Left lung (tissue), 10 donors: ENCODE results near the gene GBA3. TPM values are rescaled to one million over a fixed set of nuclear protein-coding genes. Genes with fewer than 3 reads are reported as not detected.

Experiments used
- ATAC-seq: fragments of 200-7000 bp; cut with Tn5 transposase; one replicate; pipeline ENCODE4 v1.9.1; 2020; ENCODE audit warnings: moderate library complexity
- DNase-seq, 4 donors: peaks; one replicate each; pipeline ENCODE4 v3.0.0-alpha.2; 2013 to 2020
- H3K27ac ChIP-seq, 2 donors: fragments of 200-600 bp; sonication (generic) in 1 of 2; one replicate each; pipeline versions ENCODE4 v1.5.0 to v1.8.0; 2020 to 2021
- H3K27me3 ChIP-seq, 2 donors: fragments of 200-600 bp; sonication (generic) in 1 of 2; one replicate each; pipeline versions ENCODE4 v1.5.0 to v1.8.0; 2020 to 2021
- H3K36me3 ChIP-seq, 2 donors: fragments of 200-600 bp; sonication (generic) in 1 of 2; one replicate each; pipeline versions ENCODE4 v1.5.0 to v1.8.0; 2020 to 2021
- H3K4me1 ChIP-seq, 2 donors: fragments of 200-600 bp; one replicate each; pipeline ENCODE4 v1.8.0; 2021
- H3K4me3 ChIP-seq, 2 donors: fragments of 200-600 bp; sonication (generic) in 1 of 2; one replicate each; pipeline versions ENCODE4 v1.5.0 to v1.8.0; 2020 to 2021; ENCODE audit warnings: mild to moderate bottlenecking in 1 of 2
- H3K9me3 ChIP-seq, 2 donors: fragments of 200-600 bp; sonication (generic) in 1 of 2; one replicate each; pipeline versions ENCODE4 v1.5.0 to v1.8.0; 2020 to 2021
- CTCF ChIP-seq, 2 donors: fragments of 200-600 bp; sonication (generic) in 1 of 2; IDR thresholded peaks; one replicate each; pipeline versions ENCODE4 v1.5.0 to v1.8.0; 2021; ENCODE audit warnings: antibody characterized with exemption in 2 of 2
- intact Hi-C, 2 donors: fragments of 100-400 bp; cut with DNase I; formaldehyde crosslinking; loops; one replicate each; pipeline versions ENCODE4 v1.11.2 to v1.14.2; 2022
- polyA plus RNA-seq, 6 donors: library from polyadenylated mRNA; unstranded; fragments of 120-200 nt; gene quantifications; one replicate each; pipeline ENCODE4 v1.2.1, GENCODE V29; 2013; ENCODE audit not compliant: insufficient read length in 6 of 6
- total RNA-seq, 2 donors: library from RNA; stranded (reverse); fragmentation: NEBNext Ultra II Directional; extraction: Animal tissue kit (Norgen Biotek cat#: 25700); gene quantifications; one replicate each; pipeline ENCODE4 v1.2.1, GENCODE V29; 2021
- donor health status: DM: no; HTN: yes; CAD: no.
- donor health status: DM: no; HTN: no; CAD: no.

The GBA3 gene
- total and polyA plus RNA-seq, 8 donors: 0.07 to 0.14 (median 0.13) TPM; not detected in 5

DNA sequence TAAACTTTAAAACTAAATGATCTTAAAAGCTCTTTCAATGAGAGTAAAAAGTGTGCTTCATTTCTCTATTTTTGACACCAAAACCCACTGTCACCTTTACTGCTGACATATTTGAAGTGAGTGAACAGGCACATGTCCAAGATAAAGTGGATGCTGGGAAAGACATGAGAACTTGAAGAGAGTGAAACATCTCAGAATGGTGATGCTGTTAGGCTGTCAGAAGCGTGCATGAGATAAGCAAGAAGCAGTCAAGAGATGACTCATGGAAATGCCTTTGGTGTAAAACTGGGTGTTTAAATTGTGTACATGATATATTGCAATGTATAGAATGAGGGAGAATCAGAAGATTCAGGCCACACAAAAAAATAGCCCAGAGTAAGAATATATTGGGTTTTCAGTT, 21.8 kb upstream of the GBA3 start:
- no peak for TF ChIP-seq CTCF (IDR thresholded peaks at IDR 0.05)
- H3K27me3 ChIP-seq: no peaks in the 10 kb centered on the region
- DNase-seq (no peak), ATAC-seq (no peak)
- H3K4me1 ChIP-seq: no peaks in the 10 kb centered on the region
- H3K9me3 ChIP-seq: no peaks in the 10 kb centered on the region
- intact Hi-C loops: no loop called here
- no peak overlapping the region for H3K4me3 ChIP-seq
- H3K36me3 ChIP-seq: no peaks in the 10 kb centered on the region
- H3K27ac ChIP-seq: no peak overlapping the region

DNA sequence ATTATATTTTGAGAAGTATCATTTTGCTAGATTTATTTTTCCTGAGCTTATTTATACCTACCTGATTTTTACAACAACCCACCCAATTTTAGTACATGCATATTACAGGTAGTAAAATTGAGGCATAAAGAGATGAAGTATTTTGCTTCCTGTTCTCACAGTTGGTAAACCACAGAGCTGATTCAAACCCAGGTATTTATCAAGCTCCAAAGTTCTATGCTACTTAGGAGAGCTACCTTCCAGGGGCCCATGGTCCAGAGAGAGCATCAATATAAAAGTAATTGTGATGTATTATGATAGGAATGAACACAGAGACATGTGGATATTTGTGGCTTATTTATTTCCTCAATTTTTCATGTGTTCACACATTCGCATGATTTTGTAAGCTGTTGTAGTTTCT, 20.2 kb upstream of the GBA3 start:
- Histone ChIP-seq H3K27ac (no peak overlapping the region), H3K27me3 (no peaks in the 10 kb centered on the region), H3K9me3 (no peaks in the 10 kb centered on the region), H3K4me3 (no peak overlapping the region), H3K36me3 (no peaks in the 10 kb centered on the region), H3K4me1 (no peaks in the 10 kb centered on the region)
- ATAC-seq (no peak), DNase-seq (no peak)
- no peak for TF ChIP-seq CTCF (IDR thresholded peaks at IDR 0.05)
- intact Hi-C loops: no loop called here

DNA sequence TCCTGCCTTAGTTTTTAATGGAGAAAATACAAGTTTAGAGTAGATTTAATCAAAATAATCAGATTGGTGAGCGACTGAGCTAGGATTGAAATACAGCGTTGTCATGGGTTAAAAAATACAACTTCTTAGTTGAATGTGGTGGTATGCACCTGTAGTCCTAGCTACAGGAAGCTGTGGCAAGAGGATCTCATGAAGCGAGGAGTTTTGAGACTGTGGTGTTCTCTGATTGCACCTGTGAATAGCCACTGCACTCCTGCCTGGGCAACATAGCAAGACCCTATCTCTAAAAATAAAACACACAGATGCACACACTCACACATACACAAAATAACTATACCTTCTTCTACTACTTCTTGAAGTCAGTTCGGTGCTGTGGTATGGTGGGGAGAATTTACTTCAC, 19.8 kb upstream of the GBA3 start:
- ATAC-seq (no peak), DNase-seq (no peak)
- H3K9me3 ChIP-seq: no peaks in the 10 kb centered on the region
- H3K36me3 ChIP-seq: no peaks in the 10 kb centered on the region
- no peak for TF ChIP-seq CTCF (IDR thresholded peaks at IDR 0.05)
- intact Hi-C loops: no loop called here
- H3K4me1 ChIP-seq: no peaks in the 10 kb centered on the region
- no peak overlapping the region for H3K4me3 ChIP-seq
- H3K27ac ChIP-seq: no peak overlapping the region
- no peaks in the 10 kb centered on the region for H3K27me3 ChIP-seq

DNA sequence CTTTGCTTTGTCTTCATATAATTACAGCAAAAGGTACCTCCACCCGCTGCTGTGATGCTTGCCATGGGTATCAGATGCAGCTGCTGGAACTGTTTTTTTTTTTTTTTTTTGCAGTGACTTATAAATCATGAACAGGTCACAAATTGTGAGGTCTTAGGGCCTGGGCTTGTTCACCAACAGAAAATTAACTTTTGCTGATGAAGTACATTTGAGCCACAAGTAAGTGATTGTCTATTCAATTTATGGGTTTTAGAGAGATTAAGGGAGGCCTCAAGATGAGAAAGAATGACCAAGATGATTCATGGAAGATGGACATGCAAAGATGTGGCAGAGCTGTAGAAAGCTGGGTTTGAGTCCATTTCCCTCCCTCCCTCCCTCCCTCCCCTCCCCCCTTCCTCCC, 18.0 kb upstream of the GBA3 start:
- H3K4me1 ChIP-seq: no peaks in the 10 kb centered on the region
- intact Hi-C loops: no loop called here
- ATAC-seq (no peak), DNase-seq (no peak)
- H3K27me3 ChIP-seq: no peaks in the 10 kb centered on the region
- no peak overlapping the region for H3K27ac ChIP-seq
- H3K36me3 ChIP-seq: no peaks in the 10 kb centered on the region
- TF ChIP-seq CTCF (IDR thresholded peaks at IDR 0.05): no peak
- H3K9me3 ChIP-seq: no peaks in the 10 kb centered on the region
- H3K4me3 ChIP-seq: no peak overlapping the region

DNA sequence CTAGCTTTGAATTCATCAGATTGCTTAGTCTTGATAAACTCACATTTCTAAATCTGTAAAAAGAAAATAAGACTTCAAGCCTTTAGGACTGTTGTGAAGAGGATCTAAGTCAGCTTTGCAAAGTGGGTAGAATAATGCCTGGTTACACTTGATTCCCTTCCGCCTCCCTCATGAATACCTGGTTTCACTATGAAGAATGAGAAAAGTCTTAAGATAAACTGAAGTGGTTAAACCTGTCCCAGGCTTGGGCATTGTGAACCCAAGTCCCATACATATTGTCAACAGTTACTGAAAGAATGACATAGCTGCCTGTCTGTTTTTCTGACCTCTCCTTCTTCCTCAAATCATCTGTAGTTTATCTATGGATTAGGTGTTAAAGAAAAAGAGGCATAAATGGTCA, 16.7 kb upstream of the GBA3 start:
- intact Hi-C loops: no loop called here
- no peak overlapping the region for H3K4me3 ChIP-seq
- peak; percentile 72 for ATAC-seq
- H3K36me3 ChIP-seq: no peaks in the 10 kb centered on the region
- H3K4me1 ChIP-seq: no peaks in the 10 kb centered on the region
- no peak for TF ChIP-seq CTCF (IDR thresholded peaks at IDR 0.05)
- no peaks in the 10 kb centered on the region for H3K9me3 ChIP-seq
- DNase-seq: peak in 1 of 4 donors; percentile 43
- no peak overlapping the region for H3K27ac ChIP-seq
- no peaks in the 10 kb centered on the region for H3K27me3 ChIP-seq
